ENCODE measurements around the gene RAB30. TPM values are rescaled to one million over a fixed set of nuclear protein-coding genes. Genes with fewer than 3 reads are reported as not detected.

RAB30 gene
- polyA plus RNA-seq, 1 experiment: 14.0 TPM

GRCh38 chr11:83064011-83064410 is 7.7 kb downstream of the RAB30 start:
- H3K36me3 ChIP-seq (ENCODE audit: control insufficient read depth, insufficient read depth, low read length): no peaks in the 10 kb centered on the region; the same call in 1 of the 2 replicates
- H3K4me3 ChIP-seq (ENCODE audit: low read depth, low read length): no peak overlapping the region
- ChIA-PET CTCF (interaction anchor here (1.8 kb wide), 1 partner anchor 185 kb away, joined by 4 read pairs; no protein-coding TSS in a partner anchor), POLR2A (no interaction called here)
- TF ChIP-seq, protein P1, sequence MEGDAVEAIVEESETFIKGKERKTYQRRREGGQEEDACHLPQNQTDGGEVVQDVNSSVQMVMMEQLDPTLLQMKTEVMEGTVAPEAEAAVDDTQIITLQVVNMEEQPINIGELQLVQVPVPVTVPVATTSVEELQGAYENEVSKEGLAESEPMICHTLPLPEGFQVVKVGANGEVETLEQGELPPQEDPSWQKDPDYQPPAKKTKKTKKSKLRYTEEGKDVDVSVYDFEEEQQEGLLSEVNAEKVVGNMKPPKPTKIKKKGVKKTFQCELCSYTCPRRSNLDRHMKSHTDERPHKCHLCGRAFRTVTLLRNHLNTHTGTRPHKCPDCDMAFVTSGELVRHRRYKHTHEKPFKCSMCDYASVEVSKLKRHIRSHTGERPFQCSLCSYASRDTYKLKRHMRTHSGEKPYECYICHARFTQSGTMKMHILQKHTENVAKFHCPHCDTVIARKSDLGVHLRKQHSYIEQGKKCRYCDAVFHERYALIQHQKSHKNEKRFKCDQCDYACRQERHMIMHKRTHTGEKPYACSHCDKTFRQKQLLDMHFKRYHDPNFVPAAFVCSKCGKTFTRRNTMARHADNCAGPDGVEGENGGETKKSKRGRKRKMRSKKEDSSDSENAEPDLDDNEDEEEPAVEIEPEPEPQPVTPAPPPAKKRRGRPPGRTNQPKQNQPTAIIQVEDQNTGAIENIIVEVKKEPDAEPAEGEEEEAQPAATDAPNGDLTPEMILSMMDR (IDR thresholded peaks at IDR 0.05; ENCODE audit: insufficient read depth, low read depth, low read length): no peak
- no peak for DNase-seq (ENCODE audit: low read depth)
- no peaks in the 10 kb centered on the region for H3K27me3 ChIP-seq (ENCODE audit: control insufficient read depth, insufficient read depth, low read length)

GRCh38 chr11:83063073-83063754 is 8.5 kb downstream of the RAB30 start:
- TF ChIP-seq, protein P1 (IDR thresholded peaks at IDR 0.05; ENCODE audit: insufficient read depth, low read depth, low read length): no peak
- Histone ChIP-seq H3K36me3 (ENCODE audit: control insufficient read depth, insufficient read depth, low read length) (no peaks in the 10 kb centered on the region; the same call in 1 of the 2 replicates), H3K27me3 (ENCODE audit: control insufficient read depth, insufficient read depth, low read length) (no peaks in the 10 kb centered on the region), H3K4me3 (ENCODE audit: low read depth, low read length) (no peak overlapping the region)
- DNase-seq (ENCODE audit: low read depth): no peak
- CTCF ChIA-PET: interaction anchor here (1.3 kb wide), 1 partner anchor 10 kb away, joined by 5 read pairs; no protein-coding TSS in a partner anchor
- POLR2A ChIA-PET: interaction anchor here (0.6 to 0.7 kb wide), 2 partner anchors 29 to 68 kb away, joined by 3 to 6 read pairs; no protein-coding TSS in a partner anchor

GRCh38 chr11:83061883-83062282 is 9.8 kb downstream of the RAB30 start:
- CTCF ChIA-PET: no interaction called here
- TF ChIP-seq, protein P1 (IDR thresholded peaks at IDR 0.05; ENCODE audit: insufficient read depth, low read depth, low read length): no peak
- Histone ChIP-seq H3K36me3 (ENCODE audit: control insufficient read depth, insufficient read depth, low read length) (no peaks in the 10 kb centered on the region; the same call in 1 of the 2 replicates), H3K27me3 (ENCODE audit: control insufficient read depth, insufficient read depth, low read length) (no peaks in the 10 kb centered on the region), H3K4me3 (ENCODE audit: low read depth, low read length) (no peak overlapping the region)
- no peak for DNase-seq (ENCODE audit: low read depth)
- POLR2A ChIA-PET: no interaction called here

GRCh38 chr11:83060965-83061364 is 10.7 kb downstream of the RAB30 start:
- Histone ChIP-seq H3K4me3 (ENCODE audit: low read depth, low read length) (no peak overlapping the region), H3K27me3 (ENCODE audit: control insufficient read depth, insufficient read depth, low read length) (no peaks in the 10 kb centered on the region), H3K36me3 (ENCODE audit: control insufficient read depth, insufficient read depth, low read length) (no peaks in the 10 kb centered on the region)
- ChIA-PET CTCF (interaction anchor here (0.9 kb wide), 1 partner anchor 8 kb away, joined by 3 read pairs; no protein-coding TSS in a partner anchor), POLR2A (no interaction called here)
- TF ChIP-seq, protein P1 (IDR thresholded peaks at IDR 0.05; ENCODE audit: insufficient read depth, low read depth, low read length): no peak
- DNase-seq (ENCODE audit: low read depth): no peak

DNA sequence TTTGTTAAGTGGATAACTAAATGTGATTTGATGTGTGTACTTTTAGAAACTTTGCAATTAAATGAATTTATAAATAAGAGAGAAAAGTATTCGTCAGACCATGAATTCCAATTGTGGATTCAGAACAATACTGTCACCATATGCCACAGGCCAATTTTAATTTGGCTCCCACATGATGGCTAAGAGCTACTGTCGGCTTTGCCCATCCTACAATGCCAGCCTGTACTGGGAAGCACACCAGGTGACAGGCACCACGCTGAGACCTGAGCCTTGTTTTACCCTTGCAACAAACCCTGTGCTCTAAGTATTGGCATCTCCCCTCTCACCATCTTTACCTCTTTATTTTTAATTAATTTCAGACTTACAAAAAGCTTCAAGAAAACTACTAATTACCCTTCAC is 14.0 kb downstream of the RAB30 start:
- CTCF ChIA-PET: interaction anchor here (1.9 kb wide), 1 partner anchor 12 kb away, joined by 4 read pairs; no protein-coding TSS in a partner anchor
- POLR2A ChIA-PET: no interaction called here
- H3K4me3 ChIP-seq (ENCODE audit: low read depth, low read length): no peak overlapping the region
- no peaks in the 10 kb centered on the region for H3K36me3 ChIP-seq (ENCODE audit: control insufficient read depth, insufficient read depth, low read length)
- DNase-seq (ENCODE audit: low read depth): no peak
- no peaks in the 10 kb centered on the region for H3K27me3 ChIP-seq (ENCODE audit: control insufficient read depth, insufficient read depth, low read length)
- TF ChIP-seq, protein P1 (IDR thresholded peaks at IDR 0.05; ENCODE audit: insufficient read depth, low read depth, low read length): no peak
